Heart left ventricle (tissue), 13 donors: ENCODE measurements around the gene ZNF101.

Experiments
- POLR2A ChIP-seq, 2 donors: fragments of 450-650 bp; IDR thresholded peaks; one replicate each; pipeline ENCODE4 v1.6.1; 2017; ENCODE audit warnings: antibody characterized with exemption in 2 of 2, mild to moderate bottlenecking in 2 of 2, moderate library complexity in 2 of 2
- TF ChIP-seq, protein P1 (sequence below), 12 donors: fragments of 200-600 bp; sonication (generic) in 4 of 12; IDR thresholded peaks; one replicate each; pipeline versions ENCODE4 v1.5.0 to v1.8.0; 2018 to 2022; ENCODE audit warnings: antibody characterized with exemption in 12 of 12, mild to moderate bottlenecking in 5 of 12
- donor health status: ischemic (EF 13 %, LVEDD 7.1; RV severe dilation, severe dysfunction).
- donor health status: DM: no; HTN: yes; CAD: no.
- donor health status: DM: no; HTN: no; CAD: no.
- donor health status: ischemic (EF 25% LVEDD 6.9; RV normal size, moderate dysfunction).
- donor health status: ischemic (EF 25% LVEDD 5.7; RV mildly dilated, moderate dysfunction).
- donor health status: ischemic (EF 35%, LVEDD 5.7; RV mildly dilated, moderate dysfunction).
- donor health status: nonischemic (EF 11% LVEDD 7.7; RV severe dilation, severe dysfunction).
- donor health status: DM: yes; HTN: yes; CAD: no.
- donor health status: PGD.
- donor health status: ischemic (EF 29% LVEDD 5.4; RV normal size, mild dysfunction).
- donor health status: nonischemic (EF 23%, LVEDD 6.1; RV moderate dilation, normal function).

DNA sequence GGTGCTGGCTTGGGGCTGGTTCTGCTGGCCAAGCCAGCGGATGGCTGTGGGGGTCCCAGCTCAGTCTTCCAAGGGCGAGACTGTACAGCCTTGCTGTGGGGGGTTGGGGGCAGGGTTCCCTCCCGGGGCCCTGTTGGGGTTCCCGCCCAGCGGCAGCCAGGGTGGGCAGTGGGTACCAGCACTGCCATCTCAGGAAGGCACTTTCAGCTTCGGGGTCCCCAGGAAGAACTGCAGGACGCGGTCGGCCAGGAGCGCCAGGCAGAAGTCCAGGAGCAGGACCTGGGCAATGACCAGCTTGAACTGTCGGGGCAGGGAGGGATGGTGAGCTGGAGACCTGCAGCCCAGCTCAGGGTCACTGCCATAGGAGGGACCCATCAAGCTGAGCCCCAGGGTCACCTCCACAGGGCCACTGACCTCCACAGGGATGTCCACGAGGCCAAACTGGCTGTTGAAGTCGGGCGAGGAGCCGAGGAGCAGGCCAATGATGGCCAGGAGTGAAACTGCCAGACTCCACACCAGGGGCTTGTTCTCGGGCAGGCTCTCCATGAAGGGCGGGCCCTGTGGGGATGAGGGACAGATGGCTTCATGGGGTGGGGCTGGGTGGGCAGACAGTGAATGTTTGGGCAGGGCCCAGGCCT lies 23.3 kb upstream of the ZNF101 start:
- TF ChIP-seq, protein P1, sequence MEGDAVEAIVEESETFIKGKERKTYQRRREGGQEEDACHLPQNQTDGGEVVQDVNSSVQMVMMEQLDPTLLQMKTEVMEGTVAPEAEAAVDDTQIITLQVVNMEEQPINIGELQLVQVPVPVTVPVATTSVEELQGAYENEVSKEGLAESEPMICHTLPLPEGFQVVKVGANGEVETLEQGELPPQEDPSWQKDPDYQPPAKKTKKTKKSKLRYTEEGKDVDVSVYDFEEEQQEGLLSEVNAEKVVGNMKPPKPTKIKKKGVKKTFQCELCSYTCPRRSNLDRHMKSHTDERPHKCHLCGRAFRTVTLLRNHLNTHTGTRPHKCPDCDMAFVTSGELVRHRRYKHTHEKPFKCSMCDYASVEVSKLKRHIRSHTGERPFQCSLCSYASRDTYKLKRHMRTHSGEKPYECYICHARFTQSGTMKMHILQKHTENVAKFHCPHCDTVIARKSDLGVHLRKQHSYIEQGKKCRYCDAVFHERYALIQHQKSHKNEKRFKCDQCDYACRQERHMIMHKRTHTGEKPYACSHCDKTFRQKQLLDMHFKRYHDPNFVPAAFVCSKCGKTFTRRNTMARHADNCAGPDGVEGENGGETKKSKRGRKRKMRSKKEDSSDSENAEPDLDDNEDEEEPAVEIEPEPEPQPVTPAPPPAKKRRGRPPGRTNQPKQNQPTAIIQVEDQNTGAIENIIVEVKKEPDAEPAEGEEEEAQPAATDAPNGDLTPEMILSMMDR (IDR thresholded peaks at IDR 0.05) = no peak
- no peak for TF ChIP-seq POLR2A (IDR thresholded peaks at IDR 0.05)
